ENCODE measurements around the gene GNA12. TPM values are rescaled to one million over a fixed set of nuclear protein-coding genes. Genes with fewer than 3 reads are reported as not detected.

Gene GNA12
- total and polyA plus RNA-seq, 10 of the 15 experiments (the other 5 are each of a cell fraction or from before 2014, with no cell fraction given), result 1.9 to 51.8 (median 12.6) TPM

DNA sequence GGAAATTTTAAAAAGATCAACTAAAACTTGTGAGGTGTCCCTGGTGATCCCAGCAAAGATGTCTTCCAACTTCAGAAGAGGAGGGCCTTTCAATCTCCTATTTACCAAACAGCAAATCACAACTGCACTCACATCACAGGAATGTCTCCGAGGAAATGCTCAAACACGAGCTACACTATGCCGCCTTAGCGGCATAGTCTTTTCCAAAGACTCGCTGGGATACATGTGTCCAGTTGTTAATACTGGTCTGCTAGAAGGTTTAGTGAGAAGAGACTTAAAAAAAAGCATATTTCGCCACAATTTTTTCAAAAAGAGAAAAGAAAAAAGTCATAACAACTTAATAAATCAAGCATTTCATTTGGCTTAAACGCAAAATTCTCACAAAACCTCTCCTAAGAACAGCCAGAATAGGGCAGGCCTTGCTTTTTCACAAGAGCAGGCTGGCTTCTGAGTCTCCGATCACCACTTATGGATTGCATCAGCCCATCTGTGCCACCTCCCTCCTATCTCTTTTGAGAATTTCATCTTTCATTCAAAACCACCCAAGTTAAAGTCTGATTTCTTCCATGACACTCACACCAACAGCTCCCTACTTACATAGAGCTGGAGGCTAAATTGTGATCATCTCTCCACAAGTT, 66.1 kb downstream of the GNA12 start:
- FAIRE-seq (no peak), DNase-seq (ENCODE audit: low read depth, low spot score) (no peak), ATAC-seq (no peak)
- H3K9ac ChIP-seq (ENCODE audit: control insufficient read depth, insufficient read depth, low read length), result no peak overlapping the region
- no TSS peak for BruUV-seq (replicated peaks)
- ChIA-PET CTCF (interaction anchor here (1.4 kb wide), 1 partner anchor 68 kb away, joined by 3 read pairs; no protein-coding TSS in a partner anchor), SMC1A (ENCODE audit: uncharacterized antibody, unreplicated experiment) (interaction anchor here (1.0 to 2.6 kb wide), 3 partner anchors 20 to 47 kb away, joined by 3 to 5 read pairs (median 5); no protein-coding TSS in a partner anchor), POLR2A (interaction anchor here (0.5 to 1.5 kb wide), 4 partner anchors 9 to 27 kb away, joined by 3 to 4 read pairs (median 4); no protein-coding TSS in a partner anchor), RAD21 (ENCODE audit: unreplicated experiment) (interaction anchor here (1.0 to 1.2 kb wide), 2 partner anchors 24 to 68 kb away, joined by 3 to 4 read pairs; no protein-coding TSS in a partner anchor)
- peaks cover 7% of the 10 kb centered on the region for H3K4me1 ChIP-seq (ENCODE audit: control insufficient read depth, insufficient read depth, low read length)
- no peak overlapping the region for H3K27ac ChIP-seq (ENCODE audit: control insufficient read depth, insufficient read depth)
- H3K9me3 ChIP-seq (replicated peaks; ENCODE audit: control insufficient read depth, insufficient read depth, low read length), result no peaks in the 10 kb centered on the region
- intact Hi-C loops (cut with micrococcal nuclease; ENCODE audit: unreplicated experiment) (no loop called here), in situ Hi-C loops (cut with MboI) (no loop called here)
- H3K4me2 ChIP-seq (ENCODE audit: control insufficient read depth, insufficient read depth), result no peak overlapping the region
- 92% methylated on average over 8 of the region's 8 CpGs for WGBS (ENCODE audit: insufficient coverage, insufficient replicate concordance, low lambda C conversion rate, missing lambda C conversion rate)
- no peaks in the 10 kb centered on the region for H3K27me3 ChIP-seq (replicated peaks in 1 of 2; ENCODE audit: control insufficient read depth in 2 of 2, insufficient read depth in 2 of 2, low read length in 1 of 2)
- H4K20me1 ChIP-seq (ENCODE audit: control insufficient read depth, insufficient read depth), result no peaks in the 10 kb centered on the region
- no peaks in the 10 kb centered on the region; a peak in 2 of 4 replicates for H3K36me3 ChIP-seq (ENCODE audit: control insufficient read depth in 2 of 2, insufficient read depth in 2 of 2, low read length in 1 of 2)
- H3K79me2 ChIP-seq (ENCODE audit: control insufficient read depth, insufficient read depth, low read length), result no peaks in the 10 kb centered on the region
- TF ChIP-seq CREM (IDR thresholded peaks at IDR 0.05; ENCODE audit: low read depth) (no peak), SIX5 (IDR thresholded peaks at IDR 0.05; ENCODE audit: low read depth, low read length, severe bottlenecking) (no peak), EP300 (IDR thresholded peaks at IDR 0.05; ENCODE audit: borderline replicate concordance in 1 of 2, control insufficient read depth in 1 of 2, low read depth in 2 of 2, low read length in 2 of 2) (no peak), PML (IDR thresholded peaks at IDR 0.05; ENCODE audit: low read length) (no peak), NBN (IDR thresholded peaks at IDR 0.05) (no peak), TCF7 (IDR thresholded peaks at IDR 0.05; ENCODE audit: borderline replicate concordance) (no peak), HDGF (IDR thresholded peaks at IDR 0.05) (no peak), RCOR1 (conservative IDR thresholded peaks at IDR 0.05; ENCODE audit: low read depth, low read length) (no peak), STAT3 (IDR thresholded peaks at IDR 0.05; ENCODE audit: low read depth, low read length) (no peak), IKZF1 (conservative IDR thresholded peaks at IDR 0.05) (no peak)
- TF ChIP-seq, protein P1, sequence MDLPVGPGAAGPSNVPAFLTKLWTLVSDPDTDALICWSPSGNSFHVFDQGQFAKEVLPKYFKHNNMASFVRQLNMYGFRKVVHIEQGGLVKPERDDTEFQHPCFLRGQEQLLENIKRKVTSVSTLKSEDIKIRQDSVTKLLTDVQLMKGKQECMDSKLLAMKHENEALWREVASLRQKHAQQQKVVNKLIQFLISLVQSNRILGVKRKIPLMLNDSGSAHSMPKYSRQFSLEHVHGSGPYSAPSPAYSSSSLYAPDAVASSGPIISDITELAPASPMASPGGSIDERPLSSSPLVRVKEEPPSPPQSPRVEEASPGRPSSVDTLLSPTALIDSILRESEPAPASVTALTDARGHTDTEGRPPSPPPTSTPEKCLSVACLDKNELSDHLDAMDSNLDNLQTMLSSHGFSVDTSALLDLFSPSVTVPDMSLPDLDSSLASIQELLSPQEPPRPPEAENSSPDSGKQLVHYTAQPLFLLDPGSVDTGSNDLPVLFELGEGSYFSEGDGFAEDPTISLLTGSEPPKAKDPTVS (IDR thresholded peaks at IDR 0.05; ENCODE audit: low read depth, low read length), result no peak
- H2AFZ ChIP-seq (ENCODE audit: control insufficient read depth, low read depth, low read length), result no peak overlapping the region
- no peak overlapping the region for H3K4me3 ChIP-seq
